Activated CD8-positive, alpha-beta T cell treated with anti-CD3 and anti-CD28 coated beads for 36 hours (primary cell): Measurements from ENCODE around the gene RBM38. TPM values are rescaled to one million over a fixed set of nuclear protein-coding genes. Genes with fewer than 3 reads are reported as not detected.

Source experiments
- ATAC-seq: fragments of 200-7000 bp; cut with Tn5 transposase; one replicate; pipeline ENCODE4 v1.10.0; 2021; ENCODE audit warnings: mild to moderate bottlenecking, moderate library complexity
- CTCF ChIA-PET: fragments of 350-600 bp; sonication (Branson Sonifier 250); formaldehyde crosslinking; loops from one replicate; lab custom pipeline; 2021; ENCODE audit warnings: antibody characterized with exemption; lab: Charles Lee
- POLR2A ChIA-PET: fragments of 350-600 bp; sonication (Branson Sonifier 250); formaldehyde crosslinking; loops from one replicate; lab custom pipeline; 2021; ENCODE audit warnings: antibody characterized with exemption; lab: Charles Lee
- DNase-seq: peaks from one replicate; pipeline ENCODE4 v3.0.0-alpha.2; 2020
- H3K27ac Mint-ChIP-seq: one replicate; pipeline ENCODE4 v1.8.0; 2021; ENCODE audit warnings: mild to moderate bottlenecking, mixed read lengths
- H3K27me3 Mint-ChIP-seq: one replicate; pipeline ENCODE4 v1.8.0; 2021; ENCODE audit warnings: mixed read lengths
- H3K36me3 Mint-ChIP-seq: one replicate; pipeline ENCODE4 v1.8.0; 2021; ENCODE audit warnings: low read depth, mixed read lengths
- H3K4me1 Mint-ChIP-seq: one replicate; pipeline ENCODE4 v1.8.0; 2021; ENCODE audit warnings: low read depth, mixed read lengths
- H3K4me3 Mint-ChIP-seq: one replicate; pipeline ENCODE4 v1.8.0; 2021; ENCODE audit warnings: mild to moderate bottlenecking, moderate library complexity, mixed read lengths
- H3K9me3 Mint-ChIP-seq: one replicate; pipeline ENCODE4 v1.8.0; 2021; ENCODE audit warnings: mixed read lengths
- intact Hi-C: fragments of 100-400 bp; cut with micrococcal nuclease; formaldehyde crosslinking; loops from one replicate; pipeline ENCODE4 v1.10.0; 2022
- total RNA-seq, 2 experiments: library from RNA; stranded (reverse); gene quantifications; one replicate each; pipeline ENCODE4 v1.2.3, GENCODE V29; 2021
- TF ChIP-seq, protein P1 (sequence below): fragments of 200-600 bp; IDR thresholded peaks from one replicate; pipeline ENCODE4 v1.8.0; 2022; ENCODE audit warnings: antibody characterized with exemption, mild to moderate bottlenecking

The RBM38 gene
- total RNA-seq, 2 experiments from 2014 or later, result 114 to 116 TPM

DNA sequence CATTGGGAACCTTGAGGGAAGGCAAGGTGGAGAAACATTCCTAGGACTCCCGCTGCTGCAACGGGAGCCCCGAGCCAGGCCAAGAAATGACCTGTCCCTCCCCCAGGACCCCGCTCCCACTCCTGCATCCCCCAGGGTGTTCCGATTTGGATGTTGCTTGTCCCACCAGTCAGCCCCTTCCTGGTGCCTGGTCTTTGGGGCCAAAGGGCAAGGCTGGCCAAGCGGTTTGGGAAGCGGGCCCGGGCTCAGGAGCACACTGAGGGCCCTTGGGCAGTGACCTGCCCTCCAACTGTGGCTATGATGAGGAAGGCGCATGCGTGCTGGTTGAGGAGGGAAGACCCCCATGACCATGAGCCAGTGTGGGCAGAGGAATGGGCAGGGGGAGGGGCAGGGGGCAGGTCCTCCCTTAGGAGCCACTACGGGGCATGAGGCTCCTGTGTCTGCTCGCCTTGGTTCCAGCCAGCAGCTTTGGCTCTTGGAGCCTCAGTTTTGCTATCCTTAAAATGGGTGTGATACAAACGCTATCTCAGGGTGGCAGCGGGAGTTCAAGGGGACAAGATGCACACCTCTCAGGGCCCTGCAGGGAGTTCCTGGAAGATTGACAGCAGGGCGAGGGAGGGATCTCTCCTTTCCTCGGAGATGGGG lies 50.4 kb downstream of the RBM38 start:
- Mint-ChIP-seq H3K4me3 (no peak overlapping the region), H3K36me3 (no peaks in the 10 kb centered on the region), H3K27me3 (no peaks in the 10 kb centered on the region), H3K27ac (no peak overlapping the region), H3K4me1 (no peaks in the 10 kb centered on the region), H3K9me3 (peaks cover 3% of the 10 kb centered on the region)
- ChIA-PET CTCF (no interaction called here), POLR2A (no interaction called here)
- ATAC-seq (no peak), DNase-seq (no peak)
- TF ChIP-seq, protein P1, sequence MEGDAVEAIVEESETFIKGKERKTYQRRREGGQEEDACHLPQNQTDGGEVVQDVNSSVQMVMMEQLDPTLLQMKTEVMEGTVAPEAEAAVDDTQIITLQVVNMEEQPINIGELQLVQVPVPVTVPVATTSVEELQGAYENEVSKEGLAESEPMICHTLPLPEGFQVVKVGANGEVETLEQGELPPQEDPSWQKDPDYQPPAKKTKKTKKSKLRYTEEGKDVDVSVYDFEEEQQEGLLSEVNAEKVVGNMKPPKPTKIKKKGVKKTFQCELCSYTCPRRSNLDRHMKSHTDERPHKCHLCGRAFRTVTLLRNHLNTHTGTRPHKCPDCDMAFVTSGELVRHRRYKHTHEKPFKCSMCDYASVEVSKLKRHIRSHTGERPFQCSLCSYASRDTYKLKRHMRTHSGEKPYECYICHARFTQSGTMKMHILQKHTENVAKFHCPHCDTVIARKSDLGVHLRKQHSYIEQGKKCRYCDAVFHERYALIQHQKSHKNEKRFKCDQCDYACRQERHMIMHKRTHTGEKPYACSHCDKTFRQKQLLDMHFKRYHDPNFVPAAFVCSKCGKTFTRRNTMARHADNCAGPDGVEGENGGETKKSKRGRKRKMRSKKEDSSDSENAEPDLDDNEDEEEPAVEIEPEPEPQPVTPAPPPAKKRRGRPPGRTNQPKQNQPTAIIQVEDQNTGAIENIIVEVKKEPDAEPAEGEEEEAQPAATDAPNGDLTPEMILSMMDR, result no peak
- intact Hi-C loops, result no loop called here

DNA sequence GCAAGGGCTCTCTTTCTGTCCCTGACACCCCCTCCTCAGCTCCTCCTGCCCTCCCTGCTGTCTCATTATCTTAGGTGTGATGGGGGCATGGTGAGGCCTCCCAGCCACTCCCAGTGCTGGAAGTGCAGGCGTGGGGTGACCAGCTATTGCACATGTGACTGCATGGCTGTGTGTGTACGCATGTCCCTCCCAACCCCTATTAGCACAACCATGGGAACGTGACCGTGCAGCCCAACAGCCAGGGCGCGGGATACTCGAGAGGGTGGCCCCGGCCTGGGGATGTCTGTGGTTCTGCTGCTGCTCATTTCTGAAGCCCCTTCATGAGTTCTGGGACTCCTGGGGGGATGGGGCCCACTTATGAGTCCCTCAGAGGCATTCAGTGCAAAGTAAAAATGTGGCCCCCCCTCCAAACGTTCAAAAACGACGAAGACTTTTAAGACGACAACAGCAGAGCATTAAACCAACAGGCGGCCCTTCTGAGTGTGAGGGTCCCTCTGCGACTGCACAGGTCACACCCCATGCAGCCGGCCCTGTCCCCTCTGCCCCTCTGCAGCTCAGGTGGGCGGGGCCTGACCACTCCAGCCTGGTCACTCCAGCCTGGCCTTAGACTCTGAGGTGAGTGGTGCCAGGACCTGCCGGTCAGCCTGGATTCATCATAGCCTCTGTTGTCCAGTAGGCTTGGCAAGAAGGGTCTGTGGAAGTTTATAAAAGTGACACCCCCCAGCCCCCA lies 51.1 kb downstream of the RBM38 start:
- H3K4me1 Mint-ChIP-seq, result no peaks in the 10 kb centered on the region
- DNase-seq (no peak), ATAC-seq (no peak)
- TF ChIP-seq, protein P1, result no peak
- POLR2A ChIA-PET, result no interaction called here
- H3K36me3 Mint-ChIP-seq, result no peaks in the 10 kb centered on the region
- H3K9me3 Mint-ChIP-seq, result peaks cover 2% of the 10 kb centered on the region
- H3K27me3 Mint-ChIP-seq, result no peaks in the 10 kb centered on the region
- no peak overlapping the region for H3K4me3 Mint-ChIP-seq
- intact Hi-C loops, result no loop called here
- H3K27ac Mint-ChIP-seq, result no peak overlapping the region
- CTCF ChIA-PET, result no interaction called here

DNA sequence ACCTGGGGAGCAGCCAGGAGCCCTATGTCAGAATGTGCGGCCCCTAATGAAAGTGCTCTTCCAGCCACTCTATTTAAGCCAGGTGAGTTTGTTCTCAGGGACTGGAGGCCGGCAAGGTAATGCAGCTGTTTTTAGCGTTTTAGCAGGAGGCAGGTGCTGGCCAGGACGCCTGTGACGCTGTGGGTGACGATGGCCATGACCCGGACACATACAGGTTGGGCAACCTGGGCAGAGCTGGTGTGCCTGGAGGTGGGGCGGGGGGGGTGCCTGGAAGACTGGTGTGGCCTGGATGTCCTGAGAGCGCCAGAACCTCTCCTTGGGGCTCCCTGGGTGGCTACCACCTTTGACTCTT lies 51.7 kb downstream of the RBM38 start:
- H3K4me1 Mint-ChIP-seq, result no peaks in the 10 kb centered on the region
- H3K4me3 Mint-ChIP-seq, result no peak overlapping the region
- intact Hi-C loops, result no loop called here
- ChIA-PET POLR2A (interaction anchor here (0.6 kb wide), 1 partner anchor 353 kb away, joined by 3 read pairs; no protein-coding TSS in a partner anchor), CTCF (no interaction called here)
- DNase-seq (no peak), ATAC-seq (no peak)
- TF ChIP-seq, protein P1, result no peak
- H3K27ac Mint-ChIP-seq, result no peak overlapping the region
- no peaks in the 10 kb centered on the region for H3K27me3 Mint-ChIP-seq
- no peaks in the 10 kb centered on the region for H3K36me3 Mint-ChIP-seq
- peaks cover 2% of the 10 kb centered on the region for H3K9me3 Mint-ChIP-seq

DNA sequence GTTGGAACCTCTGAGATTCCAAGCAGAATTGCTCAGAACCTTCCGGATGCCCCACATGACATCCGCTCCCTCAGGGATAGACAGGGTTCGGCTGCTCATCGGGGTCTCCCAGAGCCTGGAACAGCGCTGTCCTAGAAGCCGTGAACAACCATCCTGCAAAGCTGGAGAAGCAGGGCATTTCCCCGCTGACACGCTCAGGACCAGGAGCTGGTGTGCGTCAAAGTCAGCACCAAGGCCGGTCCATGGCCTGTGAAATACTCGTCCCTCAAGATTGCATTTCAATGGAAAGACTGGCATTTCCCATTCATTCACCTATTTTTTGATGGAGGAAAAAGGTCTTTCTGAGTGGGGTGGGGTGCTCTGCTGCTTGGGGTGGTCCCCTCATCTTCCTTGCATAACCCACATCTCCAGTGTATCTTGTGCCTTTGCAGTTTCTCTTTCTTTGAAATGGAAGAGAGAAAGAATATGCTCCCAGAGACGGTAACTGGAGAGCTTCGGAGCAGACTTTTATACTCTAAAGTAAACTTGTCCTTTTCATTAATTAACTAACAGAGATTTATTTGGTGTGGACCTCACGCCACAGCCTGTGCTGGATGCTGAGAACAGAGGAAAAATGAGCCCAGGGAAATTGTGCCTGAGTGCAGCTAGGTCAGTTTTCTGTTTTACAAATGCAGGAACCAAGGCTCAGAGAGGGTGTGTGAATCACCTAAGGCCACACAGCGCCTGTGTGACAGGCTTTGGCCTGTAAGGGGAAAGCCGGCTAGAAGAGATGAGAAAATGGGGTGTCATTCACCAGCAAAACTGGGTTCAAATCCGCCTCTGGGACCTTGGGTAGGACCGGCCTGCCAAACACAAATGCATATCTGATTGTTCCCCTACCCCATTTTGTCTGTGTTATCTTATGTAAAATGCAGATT lies 52.4 kb downstream of the RBM38 start:
- TF ChIP-seq, protein P1, result no peak
- ChIA-PET POLR2A (interaction anchor here (0.6 kb wide), 1 partner anchor 353 kb away, joined by 3 read pairs; no protein-coding TSS in a partner anchor), CTCF (interaction anchor here (1.4 kb wide), 1 partner anchor 8 kb away, joined by 4 read pairs; no protein-coding TSS in a partner anchor)
- DNase-seq (no peak), ATAC-seq (no peak)
- peaks cover 2% of the 10 kb centered on the region for H3K9me3 Mint-ChIP-seq
- H3K36me3 Mint-ChIP-seq, result no peaks in the 10 kb centered on the region
- H3K4me1 Mint-ChIP-seq, result no peaks in the 10 kb centered on the region
- intact Hi-C loops, result no loop called here
- no peak overlapping the region for H3K27ac Mint-ChIP-seq
- H3K4me3 Mint-ChIP-seq, result no peak overlapping the region
- no peaks in the 10 kb centered on the region for H3K27me3 Mint-ChIP-seq
